GM12865 (cell line): Measurements from ENCODE around the gene GBX2.

Experiments
- DNase-seq: peaks from one replicate; pipeline ENCODE4 v3.0.0; 2010; ENCODE audit warnings: low read depth
- H3K4me3 ChIP-seq: 2 replicates; pipeline ENCODE4 v1.5.1; 2011; ENCODE audit warnings: mild to moderate bottlenecking, low read depth, low read length, control low read depth
- TF ChIP-seq, protein P1 (sequence below): IDR thresholded peaks from 2 replicates; pipeline ENCODE4 v1.5.1; 2011; ENCODE audit warnings: low read length, control low read depth, low read depth, inconsistent platforms; ENCODE audit not compliant: insufficient read depth; ENCODE audit errors: missing control alignments

Gene GBX2

DNA sequence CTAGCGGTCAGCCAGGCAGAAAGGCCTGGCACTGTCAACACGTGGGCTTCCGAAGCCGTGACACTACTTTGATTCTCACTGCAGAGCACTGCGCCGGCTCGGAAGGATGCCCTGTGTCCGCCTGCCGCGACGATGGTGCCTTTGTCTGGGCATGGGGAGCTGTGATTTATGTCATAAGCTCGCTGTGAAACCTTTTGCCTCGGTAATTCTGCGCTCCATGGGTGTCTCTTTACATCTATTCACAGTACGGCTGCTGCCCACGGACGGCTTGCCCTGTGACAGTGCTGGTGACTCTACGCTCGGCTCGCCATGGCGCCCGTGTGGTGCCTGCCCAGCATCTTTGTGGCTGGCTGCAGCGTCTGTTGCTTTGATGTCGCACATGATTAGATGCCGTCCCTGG lies 43.1 kb upstream of the GBX2 start:
- TF ChIP-seq, protein P1, sequence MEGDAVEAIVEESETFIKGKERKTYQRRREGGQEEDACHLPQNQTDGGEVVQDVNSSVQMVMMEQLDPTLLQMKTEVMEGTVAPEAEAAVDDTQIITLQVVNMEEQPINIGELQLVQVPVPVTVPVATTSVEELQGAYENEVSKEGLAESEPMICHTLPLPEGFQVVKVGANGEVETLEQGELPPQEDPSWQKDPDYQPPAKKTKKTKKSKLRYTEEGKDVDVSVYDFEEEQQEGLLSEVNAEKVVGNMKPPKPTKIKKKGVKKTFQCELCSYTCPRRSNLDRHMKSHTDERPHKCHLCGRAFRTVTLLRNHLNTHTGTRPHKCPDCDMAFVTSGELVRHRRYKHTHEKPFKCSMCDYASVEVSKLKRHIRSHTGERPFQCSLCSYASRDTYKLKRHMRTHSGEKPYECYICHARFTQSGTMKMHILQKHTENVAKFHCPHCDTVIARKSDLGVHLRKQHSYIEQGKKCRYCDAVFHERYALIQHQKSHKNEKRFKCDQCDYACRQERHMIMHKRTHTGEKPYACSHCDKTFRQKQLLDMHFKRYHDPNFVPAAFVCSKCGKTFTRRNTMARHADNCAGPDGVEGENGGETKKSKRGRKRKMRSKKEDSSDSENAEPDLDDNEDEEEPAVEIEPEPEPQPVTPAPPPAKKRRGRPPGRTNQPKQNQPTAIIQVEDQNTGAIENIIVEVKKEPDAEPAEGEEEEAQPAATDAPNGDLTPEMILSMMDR = no peak
- H3K4me3 ChIP-seq = no peak overlapping the region
- no peak for DNase-seq

DNA sequence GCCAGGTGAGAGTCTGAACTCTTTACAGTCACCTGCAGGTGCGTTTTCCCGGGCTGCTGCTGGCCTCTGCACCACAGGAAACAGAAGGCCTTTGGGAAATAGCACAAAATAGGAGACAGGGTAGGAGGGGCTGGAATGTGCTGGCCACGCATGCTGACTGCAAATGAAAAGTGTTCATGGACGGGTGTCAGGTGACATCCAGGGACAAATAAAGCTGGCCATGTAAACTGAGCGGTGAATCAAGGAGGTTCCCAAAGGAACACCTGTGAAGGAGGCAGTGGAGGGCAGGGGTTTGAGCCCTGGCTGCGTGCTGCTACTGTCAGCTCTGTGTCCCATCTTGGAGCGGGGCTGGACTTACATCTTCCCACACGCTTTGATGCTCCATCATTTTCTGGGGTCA lies 42.4 kb upstream of the GBX2 start:
- H3K4me3 ChIP-seq = no peak overlapping the region
- TF ChIP-seq, protein P1 = no peak
- DNase-seq = no peak

DNA sequence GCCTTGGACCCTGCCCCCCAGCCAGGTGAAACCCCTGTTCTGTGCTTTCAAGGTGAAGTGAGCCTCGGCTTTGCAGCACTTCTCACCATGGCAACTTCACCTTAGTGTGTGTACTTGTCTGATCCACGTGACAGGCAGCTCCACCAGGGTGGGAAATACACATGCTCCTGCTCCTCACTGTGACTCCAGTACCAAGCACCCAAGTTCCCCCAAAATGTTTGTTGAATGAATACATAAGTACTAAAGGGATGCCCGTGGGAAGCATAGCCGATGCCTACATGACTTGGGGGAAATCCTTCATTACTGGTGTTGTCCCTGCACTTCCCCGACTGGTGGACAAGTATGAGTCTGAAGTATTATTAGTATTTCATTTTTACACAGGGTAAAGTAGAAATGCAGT lies 41.8 kb upstream of the GBX2 start:
- no peak overlapping the region for H3K4me3 ChIP-seq
- no peak for DNase-seq
- TF ChIP-seq, protein P1 = no peak

DNA sequence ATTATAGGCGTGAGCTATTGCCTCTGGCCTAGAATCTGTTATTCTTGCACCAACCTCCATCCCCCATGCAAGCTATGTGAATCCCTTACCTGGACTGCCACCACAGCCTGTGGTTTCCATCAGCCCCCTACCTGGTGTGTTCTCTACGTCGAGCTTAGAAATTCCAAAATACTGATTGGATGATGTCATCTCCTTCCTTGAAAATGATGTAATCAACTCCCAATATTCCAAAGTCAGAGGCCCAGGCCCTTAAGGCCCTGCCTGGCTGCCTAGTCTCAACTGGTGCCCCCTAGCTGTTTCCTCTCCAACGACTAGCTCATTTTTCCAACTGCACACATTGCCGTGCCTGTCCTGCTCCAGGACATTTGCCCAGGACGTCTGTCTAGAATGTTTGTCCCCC lies 41.3 kb upstream of the GBX2 start:
- no peak for DNase-seq
- TF ChIP-seq, protein P1 = no peak
- no peak overlapping the region for H3K4me3 ChIP-seq

DNA sequence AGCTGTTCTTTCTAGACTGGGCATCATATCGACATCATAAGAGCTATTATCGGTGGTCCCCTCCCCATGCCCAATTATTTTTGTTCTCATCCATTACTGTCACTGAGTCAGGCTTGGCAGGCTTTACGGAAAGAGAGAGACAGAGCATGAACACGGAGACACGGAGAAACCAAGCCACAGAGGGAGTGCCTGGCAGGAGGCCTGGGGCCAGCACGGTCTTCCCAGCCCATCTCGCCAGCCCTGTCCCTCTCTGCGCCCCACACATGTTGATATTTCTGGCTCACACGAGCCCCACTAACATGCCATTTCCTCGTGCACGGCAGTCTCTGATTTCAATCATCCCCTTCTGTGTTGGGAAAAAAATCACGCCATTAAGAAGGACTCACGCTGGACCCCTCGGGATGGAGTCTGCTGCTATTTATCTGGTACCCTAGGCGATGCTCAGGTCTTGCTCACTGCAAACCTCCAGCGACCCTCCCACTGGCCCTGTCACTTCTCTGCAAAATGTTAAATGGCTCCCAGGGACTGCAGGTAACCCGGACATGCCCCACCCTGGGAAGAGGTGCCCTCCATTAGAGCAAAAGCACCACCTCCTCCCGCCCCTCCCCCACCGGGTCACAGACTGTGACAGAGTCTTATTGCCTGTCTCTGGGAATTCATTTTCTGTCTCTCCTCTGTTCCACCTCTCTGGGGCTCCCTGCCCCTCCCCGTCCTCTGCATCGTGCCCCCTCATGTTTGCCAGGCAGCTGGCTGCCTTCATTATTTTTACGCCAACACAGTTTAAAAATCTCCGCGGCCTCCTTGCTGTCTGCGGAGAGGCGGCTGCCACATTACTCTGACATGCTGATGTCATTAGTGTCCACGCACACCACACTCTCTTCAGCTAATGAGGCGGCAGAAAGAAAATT lies 40.1 kb upstream of the GBX2 start:
- no peak for DNase-seq
- TF ChIP-seq, protein P1 = no peak
- no peak overlapping the region for H3K4me3 ChIP-seq

DNA sequence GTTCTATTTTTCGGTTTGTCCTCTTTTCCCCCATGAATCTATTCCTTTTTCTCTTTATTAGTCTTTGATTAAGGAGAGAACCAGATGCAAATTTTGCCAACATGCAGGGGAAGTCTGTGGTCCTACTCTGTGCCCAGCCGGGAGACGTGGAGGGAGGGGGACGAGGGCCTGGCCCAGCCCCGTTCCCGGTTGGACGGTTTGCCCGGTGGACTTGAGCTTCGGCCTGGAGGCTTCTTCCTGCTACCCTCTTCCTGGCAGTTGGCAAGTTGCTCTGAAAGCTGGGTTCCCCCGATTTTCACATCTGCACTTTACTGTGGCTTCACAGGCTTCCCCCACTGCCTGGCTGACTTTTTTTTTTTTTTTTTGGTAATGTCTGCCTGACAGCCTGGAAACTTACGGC lies 39.3 kb upstream of the GBX2 start:
- TF ChIP-seq, protein P1 = no peak
- H3K4me3 ChIP-seq = no peak overlapping the region
- DNase-seq = no peak
